HepG2 (cell line): ENCODE data around the gene TRMT112. TPM values are rescaled to one million over a fixed set of nuclear protein-coding genes. Genes with fewer than 3 reads are reported as not detected.

ENCODE experiments used
- AGO1 ChIP-seq: fragments of 200-400 bp; formaldehyde crosslinking; IDR thresholded peaks from 2 replicates; pipeline ENCODE4 v1.6.1; 2017; ENCODE audit warnings: mild to moderate bottlenecking, low read depth, low read length, moderate library complexity; ENCODE audit not compliant: poor library complexity, severe bottlenecking
- CHD4 ChIP-seq: fragments of 200-600 bp; sonication (generic); IDR thresholded peaks from 2 replicates; pipeline ENCODE4 v1.7.0; 2017; ENCODE audit warnings: mild to moderate bottlenecking, low read length, borderline replicate concordance
- DMAP1 ChIP-seq: IDR thresholded peaks from 2 replicates; pipeline ENCODE4 v1.6.1; 2016
- ELF4 ChIP-seq: sonication (generic); formaldehyde crosslinking; IDR thresholded peaks from 2 replicates; pipeline ENCODE4 v1.5.0; 2020; ENCODE audit warnings: missing genetic modification reagents, mild to moderate bottlenecking, moderate library complexity, borderline replicate concordance
- ELK4 ChIP-seq: sonication (generic); formaldehyde crosslinking; IDR thresholded peaks from 2 replicates; pipeline ENCODE4 v1.9.0; 2021; ENCODE audit warnings: missing genetic modification reagents, borderline replicate concordance
- JUN ChIP-seq: sonication (generic); formaldehyde crosslinking; IDR thresholded peaks from 2 replicates; pipeline ENCODE4 v1.4.0; 2020; ENCODE audit warnings: mild to moderate bottlenecking, missing genetic modification reagents
- MAFF ChIP-seq: IDR thresholded peaks from 2 replicates; pipeline ENCODE4 v1.6.1; 2011; ENCODE audit warnings: low read depth, low read length, improper control_type of control experiment
- MYNN ChIP-seq: sonication (generic); formaldehyde crosslinking; IDR thresholded peaks from 2 replicates; pipeline ENCODE4 v1.4.0; 2020; ENCODE audit warnings: mild to moderate bottlenecking, low read depth, missing genetic modification reagents
- PAXIP1 ChIP-seq: sonication (generic); formaldehyde crosslinking; conservative IDR thresholded peaks from 2 replicates; pipeline ENCODE4 v1.4.0; 2020; ENCODE audit warnings: mild to moderate bottlenecking, missing genetic modification reagents, moderate library complexity
- RBFOX2 ChIP-seq: fragments of 200-400 bp; formaldehyde crosslinking; IDR thresholded peaks from 2 replicates; pipeline ENCODE4 v1.6.1; 2017; ENCODE audit warnings: low read depth, mild to moderate bottlenecking, low read length
- RFXAP ChIP-seq: sonication (generic); formaldehyde crosslinking; IDR thresholded peaks from 2 replicates; pipeline ENCODE4 v1.4.0; 2020; ENCODE audit warnings: missing genetic modification reagents, borderline replicate concordance
- SMAD3 ChIP-seq: sonication (generic); formaldehyde crosslinking; IDR thresholded peaks from 2 replicates; pipeline ENCODE4 v1.4.0; 2020; ENCODE audit warnings: missing genetic modification reagents
- THAP7 ChIP-seq: sonication (generic); formaldehyde crosslinking; IDR thresholded peaks from 2 replicates; pipeline ENCODE4 v1.8.1; 2023; ENCODE audit warnings: mild to moderate bottlenecking, missing genetic modification reagents
- TRIM22 ChIP-seq: fragments of 450-650 bp; IDR thresholded peaks from 2 replicates; pipeline ENCODE4 v1.6.1; 2017
- ZBTB21 ChIP-seq: sonication (generic); formaldehyde crosslinking; IDR thresholded peaks from 2 replicates; pipeline ENCODE4 v1.4.0; 2020; ENCODE audit warnings: missing genetic modification reagents
- ZMYM4 ChIP-seq: sonication (generic); formaldehyde crosslinking; IDR thresholded peaks from 2 replicates; pipeline ENCODE4 v1.8.1; 2023; ENCODE audit warnings: mild to moderate bottlenecking, missing genetic modification reagents
- ZNF234 ChIP-seq: sonication (generic); formaldehyde crosslinking; conservative IDR thresholded peaks from 2 replicates; pipeline ENCODE4 v1.5.1; 2020; ENCODE audit warnings: mild to moderate bottlenecking, missing genetic modification reagents
- ZNF317 ChIP-seq: sonication (generic); formaldehyde crosslinking; IDR thresholded peaks from 2 replicates; pipeline ENCODE4 v1.5.0; 2020; ENCODE audit warnings: mild to moderate bottlenecking, missing genetic modification reagents
- ZNF350 ChIP-seq: sonication (generic); formaldehyde crosslinking; IDR thresholded peaks from 2 replicates; pipeline ENCODE4 v1.4.0; 2020; ENCODE audit warnings: mild to moderate bottlenecking, low read depth, missing genetic modification reagents, borderline replicate concordance
- ZNF543 ChIP-seq: sonication (generic); formaldehyde crosslinking; IDR thresholded peaks from 2 replicates; pipeline ENCODE4 v1.4.0; 2020; ENCODE audit warnings: mild to moderate bottlenecking, missing genetic modification reagents
- ZNF552 ChIP-seq: sonication (generic); formaldehyde crosslinking; IDR thresholded peaks from 2 replicates; pipeline ENCODE4 v1.9.0; 2022; ENCODE audit warnings: missing genetic modification reagents, mild to moderate bottlenecking, borderline replicate concordance
- ZNF615 ChIP-seq: sonication (generic); formaldehyde crosslinking; IDR thresholded peaks from 2 replicates; pipeline ENCODE4 v1.5.0; 2020; ENCODE audit warnings: mild to moderate bottlenecking, missing genetic modification reagents, borderline replicate concordance
- ZNF670 ChIP-seq: sonication (generic); formaldehyde crosslinking; IDR thresholded peaks from 2 replicates; pipeline ENCODE4 v1.8.0; 2022; ENCODE audit warnings: mild to moderate bottlenecking, missing genetic modification reagents, borderline replicate concordance
- polyA plus RNA-seq, 8 experiments: library from polyadenylated mRNA; depleted of rRNA in 3 of 8; stranded (reverse) in 7 of 8; unstranded in 1 of 8; fragments of >200 nt; fragmentation: Illumina TruSeq in 4 of 8; extraction: Trizol in 4 of 8; gene quantifications; 2 replicates each; pipeline versions ENCODE4 v1.2.1 to v1.2.3, GENCODE V29; 2011 to 2016; ENCODE audit warnings: low read depth in 4 of 8, missing spikeins in 1 of 8, mixed read lengths in 1 of 8; ENCODE audit not compliant: insufficient read depth in 1 of 8
- total RNA-seq, 5 experiments: library from RNA; depleted of rRNA; stranded (reverse); fragments of >200 nt; fragmentation: Illumina TruSeq; extraction: Trizol; gene quantifications; 2 replicates each; pipeline ENCODE4 v1.2.3, GENCODE V29; 2016; ENCODE audit warnings: low read depth in 1 of 5

The TRMT112 gene
- total and polyA plus RNA-seq, 2 of the 13 experiments (the other 11 are each of a cell fraction or from before 2014, with no cell fraction given), result 186 to 409 TPM

GRCh38 chr11:64317325-64317960 is at the start of gene TRMT112 (continued):
- no peak; the same call in 1 of the 2 replicates for TF ChIP-seq ZNF234
- peak; percentile 71; the same call in 1 of the 2 replicates for TF ChIP-seq ZNF350
- peak; percentile 84 for TF ChIP-seq RBFOX2
- TF ChIP-seq ZNF670 (CRISPR knock-in tag), result peak; percentile 64; the same call in 1 of the 2 replicates
- no peak for TF ChIP-seq ZNF615 (CRISPR knock-in tag)
- TF ChIP-seq TRIM22, result no peak
- TF ChIP-seq THAP7 (CRISPR knock-in tag), result peak; percentile 99
- TF ChIP-seq ELK4 (CRISPR knock-in tag), result peak; percentile 32; the same call in 1 of the 2 replicates
- TF ChIP-seq RFXAP, result peak; percentile 68; the same call in 1 of the 2 replicates
- no peak for TF ChIP-seq JUN (CRISPR knock-in tag)
- 0 out of 2 replicates have a peak, but pooled peaks have one; percentile 26 for TF ChIP-seq ZNF543 (CRISPR knock-in tag)
- TF ChIP-seq AGO1, result peak; percentile 70
- 0 out of 2 replicates have a peak, but pooled peaks have one; percentile 49 for TF ChIP-seq ZBTB21
- TF ChIP-seq ZNF317 (CRISPR knock-in tag), result peak; percentile 66; the same call in 1 of the 2 replicates
- TF ChIP-seq ZMYM4, result peak; percentile 44
- TF ChIP-seq DMAP1 (CRISPR knock-in tag), result peak; percentile 64; the same call in 1 of the 2 replicates
- peak; percentile 33; the same call in 1 of the 2 replicates for TF ChIP-seq SMAD3 (CRISPR knock-in tag)
- peak; percentile 20; the same call in 1 of the 2 replicates for TF ChIP-seq PAXIP1 (CRISPR knock-in tag)
- TF ChIP-seq CHD4, result no peak
- peak; percentile 83; the same call in 1 of the 2 replicates for TF ChIP-seq MYNN (CRISPR knock-in tag)
- TF ChIP-seq MAFF, result peak; percentile 87
- no peak for TF ChIP-seq ZNF552 (CRISPR knock-in tag)
- TF ChIP-seq ELF4 (CRISPR knock-in tag), result peak; percentile 92; the same call in 1 of the 2 replicates
